GM18868 (cell line): ENCODE measurements around the gene PHLDB3.
"Not testable (repeated sequence)": the region's sequence is repeated elsewhere in the genome, so short reads cannot be mapped to it uniquely, and the experiment has no call there.

Source experiments
- ATAC-seq: cut with Tn5 transposase; IDR thresholded peaks from one replicate; pipeline ENCODE4 v1.9.1; 2021; ENCODE audit warnings: mild to moderate bottlenecking, moderate library complexity; ENCODE audit not compliant: unreplicated experiment

Gene PHLDB3

GRCh38 chr19:43504426-43505185 lies at the start of gene PHLDB3:
TSS of gene PHLDB3 (minus strand) at chr19:43504746. CDS start at chr19:43504118, 628 bp downstream.
- peak; percentile 18 for ATAC-seq

GRCh38 chr19:43553656-43554055 lies 49.1 kb upstream of the PHLDB3 start:
- ATAC-seq = no peak

- no peak for ATAC-seq
These were observed 48.1 kb upstream of the PHLDB3 start for GRCh38 chr19:43552616-43553015.

GRCh38 chr19:43552198-43552450 lies 47.6 kb upstream of the PHLDB3 start:
- ATAC-seq = no peak

GRCh38 chr19:43551399-43552197 lies 47.1 kb upstream of the PHLDB3 start:
- ATAC-seq = no peak

GRCh38 chr19:43548706-43549105 lies 44.2 kb upstream of the PHLDB3 start:
- ATAC-seq = no peak

GRCh38 chr19:43547926-43548325 lies 43.4 kb upstream of the PHLDB3 start:
- ATAC-seq = not testable (repeated sequence)

- ATAC-seq = no peak
These were observed 42.0 kb upstream of the PHLDB3 start for GRCh38 chr19:43546581-43546980.

GRCh38 chr19:43545981-43546380 lies 41.4 kb upstream of the PHLDB3 start:
- ATAC-seq = no peak

- ATAC-seq = no peak
These were observed 40.7 kb upstream of the PHLDB3 start for GRCh38 chr19:43545276-43545675.

- no peak for ATAC-seq
These were observed 39.5 kb upstream of the PHLDB3 start for GRCh38 chr19:43544077-43544476.

GRCh38 chr19:43541920-43542650 lies 37.5 kb upstream of the PHLDB3 start:
- no peak for ATAC-seq

GRCh38 chr19:43540381-43540780 lies 35.8 kb upstream of the PHLDB3 start:
- no peak for ATAC-seq

GRCh38 chr19:43538922-43539321 lies 34.4 kb upstream of the PHLDB3 start:
- no peak for ATAC-seq

GRCh38 chr19:43534816-43535761 lies 30.5 kb upstream of the PHLDB3 start:
- ATAC-seq = no peak

GRCh38 chr19:43534305-43534815 lies 29.8 kb upstream of the PHLDB3 start:
- ATAC-seq = no peak

GRCh38 chr19:43533546-43534304 lies 29.2 kb upstream of the PHLDB3 start:
- peak; percentile 58 for ATAC-seq

- peak; percentile 55 for ATAC-seq
These were observed 28.5 kb upstream of the PHLDB3 start, which contains the start of gene ZNF575 for GRCh38 chr19:43532962-43533545. TSS of gene ZNF575 (plus strand) at chr19:43533188. CDS start at chr19:43534423, 1,235 bp downstream.

- ATAC-seq = no peak
These were observed 28.0 kb upstream of the PHLDB3 start for GRCh38 chr19:43532571-43532961.
